IPS-20b (cell line): ENCODE data around the gene ZNF81.
"Not testable (repeated sequence)": the region's sequence is repeated elsewhere in the genome, so short reads cannot be mapped to it uniquely, and the experiment has no call there.

ENCODE experiments used
- H3K27ac ChIP-seq: one replicate; pipeline ENCODE4 v1.5.1; 2013; ENCODE audit warnings: low read length
- H3K27me3 ChIP-seq: 2 replicates; pipeline ENCODE4 v1.6.1; 2013; ENCODE audit warnings: mild to moderate bottlenecking, low read length, inconsistent platforms; ENCODE audit not compliant: insufficient read depth
- H3K36me3 ChIP-seq: 2 replicates; pipeline ENCODE4 v1.6.1; 2013; ENCODE audit warnings: low read depth, mild to moderate bottlenecking, inconsistent platforms, low read length, moderate library complexity; ENCODE audit not compliant: insufficient read depth
- H3K4me1 ChIP-seq: 2 replicates; pipeline ENCODE4 v1.6.1; 2013; ENCODE audit warnings: mild to moderate bottlenecking, control low read depth, inconsistent platforms, low read length, moderate library complexity; ENCODE audit not compliant: insufficient read depth
- H3K4me3 ChIP-seq: 2 replicates; pipeline ENCODE4 v1.5.1; 2013; ENCODE audit warnings: mild to moderate bottlenecking, low read length, inconsistent platforms
- H3K9ac ChIP-seq: 2 replicates; pipeline ENCODE4 v1.6.1; 2013; ENCODE audit warnings: low read depth, mild to moderate bottlenecking, inconsistent platforms, low read length, moderate library complexity
- H3K9me3 ChIP-seq: 2 replicates; pipeline ENCODE4 v1.6.1; 2013; ENCODE audit warnings: mild to moderate bottlenecking, low read depth, low read length, inconsistent platforms; ENCODE audit not compliant: insufficient read depth

The ZNF81 gene

DNA sequence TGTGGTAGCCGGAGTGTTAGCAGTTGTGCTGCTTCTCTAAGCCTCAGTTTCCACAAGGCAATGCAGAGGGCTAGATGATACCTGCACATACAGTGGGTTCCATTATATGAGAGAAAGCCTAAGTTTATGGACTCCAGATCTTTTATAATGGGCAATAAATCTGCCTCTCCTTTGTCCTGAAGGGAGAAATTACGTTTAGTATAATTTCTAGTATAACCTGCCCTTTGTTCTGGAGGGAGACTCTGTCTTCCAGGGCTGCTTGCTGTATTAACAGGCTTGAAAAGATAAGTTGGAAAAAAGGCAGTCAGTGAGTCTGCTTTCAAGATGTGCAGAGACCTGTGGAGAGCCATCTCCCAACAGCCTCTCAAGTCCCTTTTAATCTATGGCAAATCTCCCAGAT, 42.8 kb downstream of the ZNF81 start:
- Histone ChIP-seq H3K27me3 (no peaks in the 10 kb centered on the region), H3K27ac (no peak overlapping the region), H3K4me1 (no peaks in the 10 kb centered on the region), H3K9ac (no peak overlapping the region), H3K9me3 (no peaks in the 10 kb centered on the region), H3K4me3 (no peak overlapping the region), H3K36me3 (no peaks in the 10 kb centered on the region)

DNA sequence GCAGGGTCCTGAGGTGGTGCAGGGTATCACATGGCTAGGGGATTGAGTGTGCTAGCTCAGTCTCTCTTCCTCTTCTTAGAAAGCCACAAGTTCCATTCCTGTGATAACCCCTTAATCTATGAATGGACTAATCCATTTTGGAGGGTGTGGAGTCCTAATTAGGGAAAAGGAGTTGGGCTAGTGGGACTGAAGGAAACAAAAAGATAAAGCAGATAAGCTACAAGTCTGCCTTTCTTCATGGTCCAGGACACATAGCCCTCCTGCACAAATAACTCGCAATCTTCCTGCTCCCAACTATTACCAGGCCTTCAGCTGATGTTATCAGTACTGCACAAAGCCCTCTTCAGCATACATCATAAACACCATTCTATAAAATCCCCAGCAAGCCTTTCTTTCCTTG, 44.2 kb downstream of the ZNF81 start:
- no peaks in the 10 kb centered on the region for H3K27me3 ChIP-seq
- no peak overlapping the region for H3K9ac ChIP-seq
- no peaks in the 10 kb centered on the region for H3K4me1 ChIP-seq
- H3K27ac ChIP-seq, result no peak overlapping the region
- no peaks in the 10 kb centered on the region for H3K36me3 ChIP-seq
- no peaks in the 10 kb centered on the region for H3K9me3 ChIP-seq
- no peak overlapping the region for H3K4me3 ChIP-seq

DNA sequence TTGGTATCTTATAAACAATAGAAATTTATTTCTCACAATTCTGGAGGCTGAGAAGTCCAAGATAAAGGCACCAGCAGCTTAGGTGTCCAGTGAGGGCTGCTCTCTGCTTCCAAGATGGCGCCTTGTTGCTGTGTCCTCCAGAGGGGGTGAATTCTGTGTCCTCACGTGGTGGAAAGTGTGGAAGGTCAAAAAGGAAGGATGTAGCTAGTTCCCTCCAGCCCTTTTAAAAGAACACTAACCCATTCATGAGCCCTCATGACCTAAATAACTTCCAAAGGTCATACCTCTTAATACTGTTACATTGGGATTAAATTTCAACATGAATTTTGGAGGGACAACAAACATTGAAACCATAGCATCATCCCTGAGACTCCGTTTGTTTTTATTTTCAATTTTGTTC, 48.8 kb downstream of the ZNF81 start:
- Histone ChIP-seq H3K36me3 (0 out of 2 replicates have a peak, but pooled peaks cover 5% of the 10 kb centered on the region), H3K4me1 (no peaks in the 10 kb centered on the region), H3K4me3 (no peak overlapping the region), H3K9ac (no peak overlapping the region), H3K27me3 (no peaks in the 10 kb centered on the region), H3K9me3 (no peaks in the 10 kb centered on the region), H3K27ac (no peak overlapping the region)

DNA sequence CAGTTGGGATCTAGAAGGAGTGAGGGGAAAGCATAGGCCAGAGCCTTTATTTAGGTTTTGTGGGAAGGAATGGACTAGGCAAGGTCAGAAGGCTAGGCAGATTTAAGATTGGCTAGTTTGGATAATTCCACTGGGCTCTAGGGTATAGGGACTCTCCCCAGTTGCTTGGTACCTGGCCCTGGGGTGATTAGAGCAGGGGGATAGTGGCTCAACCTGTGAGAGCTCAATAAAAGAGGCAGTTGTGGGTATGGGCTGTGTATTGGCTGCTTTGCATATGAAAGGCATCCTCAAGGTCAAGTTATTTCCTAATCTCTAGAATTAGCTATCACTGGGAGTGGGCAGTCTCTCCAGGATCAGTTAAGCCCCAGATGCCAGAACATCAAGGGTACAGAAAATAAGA, 61.3 kb downstream of the ZNF81 start:
- no peaks in the 10 kb centered on the region for H3K36me3 ChIP-seq
- H3K27ac ChIP-seq, result no peak overlapping the region
- H3K27me3 ChIP-seq, result no peaks in the 10 kb centered on the region
- no peak overlapping the region for H3K9ac ChIP-seq
- H3K4me3 ChIP-seq, result no peak overlapping the region
- no peaks in the 10 kb centered on the region for H3K9me3 ChIP-seq
- H3K4me1 ChIP-seq, result no peaks in the 10 kb centered on the region

DNA sequence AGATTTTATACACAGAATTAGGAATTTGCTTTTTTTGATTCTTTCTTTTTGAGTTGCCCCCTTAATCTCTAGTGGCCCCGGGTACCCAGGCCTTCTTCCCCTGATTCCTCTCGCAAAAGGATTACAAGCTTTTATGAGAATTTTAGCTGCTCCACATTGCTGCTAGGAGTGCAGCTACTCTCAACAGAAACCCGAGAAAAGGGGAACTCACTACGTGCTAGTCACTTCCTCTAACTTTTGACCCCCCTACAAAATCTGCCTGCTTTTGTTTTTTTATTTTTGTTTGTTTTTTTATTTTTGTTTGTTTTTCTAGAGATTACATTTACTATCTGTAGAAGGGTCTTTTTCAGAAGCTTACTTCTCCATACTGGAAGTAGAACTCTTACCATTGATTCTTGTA, 64.1 kb downstream of the ZNF81 start:
- H3K9ac ChIP-seq, result no peak overlapping the region
- no peaks in the 10 kb centered on the region for H3K9me3 ChIP-seq
- H3K27me3 ChIP-seq, result no peaks in the 10 kb centered on the region
- H3K27ac ChIP-seq, result no peak overlapping the region
- H3K36me3 ChIP-seq, result no peaks in the 10 kb centered on the region
- H3K4me1 ChIP-seq, result no peaks in the 10 kb centered on the region
- no peak overlapping the region for H3K4me3 ChIP-seq

DNA sequence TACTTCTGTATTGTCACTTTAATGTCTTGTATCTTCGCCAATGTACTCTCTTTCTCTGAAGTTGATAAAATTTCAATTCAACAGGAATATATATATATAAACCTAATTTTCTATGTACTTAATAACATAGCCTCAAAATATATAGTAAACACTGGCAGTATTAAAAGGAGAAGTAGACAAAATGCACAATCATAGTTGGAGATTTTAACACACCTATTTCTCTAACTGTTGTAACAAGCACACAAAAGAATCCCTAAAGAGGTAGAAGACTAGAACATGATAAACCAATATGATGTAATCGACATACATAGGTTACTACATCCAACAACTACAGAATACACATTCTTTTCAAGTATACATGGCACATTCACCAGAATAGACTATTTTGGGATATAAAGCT, 65.5 kb downstream of the ZNF81 start:
- Histone ChIP-seq H3K27me3 (no peaks in the 10 kb centered on the region), H3K4me3 (no peak overlapping the region), H3K9ac (no peak overlapping the region), H3K36me3 (no peaks in the 10 kb centered on the region), H3K4me1 (no peaks in the 10 kb centered on the region), H3K9me3 (no peaks in the 10 kb centered on the region), H3K27ac (no peak overlapping the region)

DNA sequence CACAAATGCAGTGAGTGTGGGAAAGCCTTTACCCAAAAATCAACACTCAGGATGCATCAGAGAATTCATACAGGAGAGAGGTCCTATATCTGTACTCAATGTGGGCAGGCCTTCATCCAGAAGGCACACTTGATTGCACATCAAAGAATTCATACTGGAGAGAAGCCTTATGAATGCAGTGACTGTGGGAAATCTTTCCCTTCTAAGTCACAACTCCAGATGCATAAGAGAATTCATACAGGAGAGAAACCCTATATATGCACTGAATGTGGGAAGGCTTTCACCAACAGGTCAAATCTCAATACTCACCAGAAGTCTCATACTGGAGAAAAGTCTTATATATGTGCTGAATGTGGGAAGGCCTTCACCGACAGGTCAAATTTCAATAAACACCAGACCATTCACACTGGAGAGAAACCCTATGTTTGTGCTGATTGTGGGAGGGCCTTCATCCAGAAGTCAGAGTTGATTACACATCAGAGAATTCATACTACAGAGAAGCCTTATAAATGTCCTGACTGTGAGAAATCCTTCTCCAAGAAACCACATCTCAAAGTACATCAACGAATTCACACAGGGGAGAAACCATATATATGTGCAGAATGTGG, 79.3 kb downstream of the ZNF81 start:
- no peaks in the 10 kb centered on the region for H3K27me3 ChIP-seq

DNA sequence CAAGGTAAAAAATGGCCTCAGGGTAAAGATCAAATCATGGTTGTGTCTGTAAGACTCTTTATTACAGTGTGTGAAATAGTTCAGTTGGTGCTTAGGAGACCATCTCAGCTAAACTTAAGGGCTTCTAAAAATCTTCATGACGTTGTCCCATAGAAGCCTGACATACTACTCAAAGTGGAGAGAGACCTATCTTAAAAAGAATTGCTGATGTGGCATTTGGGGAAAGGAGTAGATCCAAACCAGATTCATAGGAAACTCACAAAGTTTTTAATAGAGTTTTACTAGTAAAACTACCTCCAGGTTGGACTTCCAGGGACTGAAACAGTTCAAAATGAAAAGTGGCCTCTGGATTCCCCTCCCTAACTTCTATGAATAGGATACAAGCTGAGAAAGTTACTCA, 81.6 kb downstream of the ZNF81 start:
- peaks cover 18% of the 10 kb centered on the region for H3K36me3 ChIP-seq
- no peak overlapping the region for H3K4me3 ChIP-seq
- H3K27me3 ChIP-seq, result no peaks in the 10 kb centered on the region
- H3K27ac ChIP-seq, result no peak overlapping the region
- H3K9me3 ChIP-seq, result peaks cover 30% of the 10 kb centered on the region
- no peaks in the 10 kb centered on the region for H3K4me1 ChIP-seq
- no peak overlapping the region for H3K9ac ChIP-seq

More for the DNA sequence above, 79.3 kb downstream of the ZNF81 start:
- Histone ChIP-seq H3K4me3 (no peak overlapping the region), H3K9ac (no peak overlapping the region), H3K4me1 (no peaks in the 10 kb centered on the region), H3K27ac (no peak overlapping the region), H3K36me3 (peaks cover 18% of the 10 kb centered on the region), H3K9me3 (peaks cover 30% of the 10 kb centered on the region)

DNA sequence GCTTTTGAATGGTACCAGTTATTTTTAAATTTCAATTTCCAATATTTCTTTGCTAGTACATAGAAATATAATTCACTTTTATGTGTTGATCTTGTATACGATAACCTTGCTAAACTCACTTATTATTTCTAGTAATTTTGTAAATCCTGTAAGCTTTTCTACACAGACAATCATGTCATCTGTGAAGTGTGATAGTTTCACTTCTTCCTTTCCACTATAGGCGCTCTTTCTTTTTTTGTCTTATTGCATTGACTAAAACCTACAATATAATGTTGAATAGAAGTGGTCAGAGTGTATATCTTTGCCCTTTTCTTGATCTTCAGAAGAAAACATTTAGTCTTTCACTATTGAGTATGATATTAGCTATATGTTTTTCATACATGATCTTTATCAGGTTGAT, 90.5 kb downstream of the ZNF81 start:
- no peaks in the 10 kb centered on the region for H3K9me3 ChIP-seq
- no peaks in the 10 kb centered on the region for H3K36me3 ChIP-seq
- no peaks in the 10 kb centered on the region for H3K4me1 ChIP-seq
- no peak overlapping the region for H3K27ac ChIP-seq
- H3K27me3 ChIP-seq, result no peaks in the 10 kb centered on the region
- H3K4me3 ChIP-seq, result no peak overlapping the region
- no peak overlapping the region for H3K9ac ChIP-seq

DNA sequence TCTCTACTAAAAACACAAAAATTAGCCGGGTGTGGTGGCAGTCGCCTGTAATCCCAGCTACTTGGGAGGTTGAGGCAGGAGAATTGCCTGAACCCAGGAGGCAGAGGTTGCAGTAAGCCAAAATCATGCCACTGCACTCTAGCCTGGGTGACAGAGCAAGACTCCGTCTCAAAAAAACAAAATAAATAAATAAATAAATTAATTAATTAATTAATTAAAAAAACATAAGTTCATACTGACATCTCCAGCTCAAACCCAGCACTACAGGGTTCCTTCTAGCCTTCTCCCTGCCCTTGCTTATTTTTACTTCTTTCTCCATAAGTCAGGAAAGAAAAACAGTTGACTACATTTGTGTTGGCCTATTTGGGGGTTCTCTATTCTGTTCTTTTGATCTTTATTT, 95.3 kb downstream of the ZNF81 start:
- H3K4me3 ChIP-seq, H3K36me3 ChIP-seq, H3K9me3 ChIP-seq, H3K27ac ChIP-seq, H3K27me3 ChIP-seq, H3K9ac ChIP-seq, H3K4me1 ChIP-seq: not testable (repeated sequence)

DNA sequence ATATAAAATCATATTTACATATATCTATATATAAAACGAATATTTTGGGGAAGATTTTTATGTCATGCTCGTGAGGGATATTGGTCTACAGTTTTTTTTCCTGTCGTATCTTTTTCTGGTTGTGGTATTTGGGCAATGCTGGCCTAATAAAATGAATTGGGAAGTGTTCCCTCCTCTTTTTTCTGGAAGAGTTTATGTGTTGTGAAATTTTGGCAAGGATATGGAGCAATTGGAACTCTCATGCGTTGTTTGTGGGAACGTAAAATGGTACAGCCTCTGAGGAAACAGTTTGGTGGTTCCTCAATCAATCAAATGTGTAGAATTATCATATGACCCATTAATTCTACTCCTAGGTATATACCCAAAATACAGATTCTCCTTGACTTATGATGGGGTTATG, 97.2 kb downstream of the ZNF81 start:
- no peaks in the 10 kb centered on the region for H3K36me3 ChIP-seq
- H3K9me3 ChIP-seq, result no peaks in the 10 kb centered on the region
- H3K27me3 ChIP-seq, result no peaks in the 10 kb centered on the region
- peaks cover 6% of the 10 kb centered on the region; the same call in 1 of the 2 replicates for H3K4me1 ChIP-seq
- H3K27ac ChIP-seq, result no peak overlapping the region
- no peak overlapping the region for H3K9ac ChIP-seq
- no peak overlapping the region for H3K4me3 ChIP-seq

DNA sequence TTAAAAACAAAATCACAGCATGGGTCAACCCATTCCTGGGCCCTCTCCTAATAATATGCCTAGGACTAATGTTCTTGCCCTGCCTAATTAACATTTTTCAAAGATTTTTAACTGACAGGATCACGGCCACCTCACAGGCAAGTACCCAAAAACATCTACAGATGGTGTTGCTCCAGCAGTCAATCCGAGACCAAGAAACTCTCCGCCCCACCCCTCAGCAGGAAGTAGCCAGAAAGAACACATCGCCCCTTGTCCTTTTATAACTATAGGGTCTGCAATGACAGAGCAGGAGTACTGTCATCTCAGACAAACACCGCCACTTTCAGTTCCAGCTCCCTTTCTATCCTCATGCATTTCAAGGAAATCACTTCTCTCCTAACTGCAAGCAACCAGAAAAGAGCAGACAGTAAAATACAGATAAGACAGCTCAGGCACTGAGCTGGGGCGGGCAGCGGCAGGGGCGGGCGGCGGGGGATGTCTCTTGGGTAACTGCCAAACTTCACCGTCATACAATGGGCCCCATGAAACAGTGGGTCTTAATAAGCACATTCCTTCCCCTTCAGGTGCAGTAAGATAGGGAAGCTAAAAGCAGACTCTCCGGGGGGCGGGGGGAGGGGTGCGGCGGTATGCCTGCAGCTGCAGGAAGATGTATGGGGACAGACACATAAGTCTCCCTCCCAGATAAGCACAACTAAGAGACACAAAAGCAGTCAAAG, 99.7 kb downstream of the ZNF81 start:
- H3K36me3 ChIP-seq, result no peaks in the 10 kb centered on the region

More for the DNA sequence above, 99.7 kb downstream of the ZNF81 start:
- H3K4me1 ChIP-seq, result peaks cover 6% of the 10 kb centered on the region; the same call in 1 of the 2 replicates
- H3K27me3 ChIP-seq, result no peaks in the 10 kb centered on the region
- no peak overlapping the region for H3K9ac ChIP-seq
- H3K27ac ChIP-seq, result no peak overlapping the region
- H3K4me3 ChIP-seq, result no peak overlapping the region
- no peaks in the 10 kb centered on the region for H3K9me3 ChIP-seq
